Coronary artery (tissue), 2 donors: ENCODE data around the gene LSM4.

Source experiments
- DNase-seq: peaks from one replicate; pipeline ENCODE4 v3.0.0-alpha.2; 2017; ENCODE audit warnings: low spot score
- H3K27ac ChIP-seq, 2 donors: fragments of 200-600 bp; sonication (generic); one replicate each; pipeline ENCODE4 v1.5.1; 2016 to 2019
- H3K4me3 ChIP-seq: fragments of 200-600 bp; sonication (generic); 2 replicates; pipeline ENCODE4 v1.5.1; 2016; ENCODE audit warnings: mild to moderate bottlenecking, moderate library complexity
- CTCF ChIP-seq: fragments of 200-600 bp; sonication (generic); IDR thresholded peaks from one replicate; pipeline ENCODE4 v1.5.1; 2019; ENCODE audit warnings: antibody characterized with exemption

LSM4 gene

GRCh38 chr19:18259893-18260292, 63.0 kb downstream of the LSM4 start:
- no peak for TF ChIP-seq CTCF
- H3K27ac ChIP-seq = no peak overlapping the region
- no peak for DNase-seq
- no peak overlapping the region for H3K4me3 ChIP-seq

GRCh38 chr19:18257503-18258470, 65.1 kb downstream of the LSM4 start:
- no peak for TF ChIP-seq CTCF
- no peak for DNase-seq
- Histone ChIP-seq H3K27ac (no peak overlapping the region), H3K4me3 (no peak overlapping the region)
